Keratinocyte (primary cell): ENCODE results near the gene KRT38.

ENCODE experiments used
- EZH2 ChIP-seq: IDR thresholded peaks from one replicate; pipeline ENCODE4 v1.6.1; 2012; ENCODE audit warnings: inconsistent platforms, mild to moderate bottlenecking, low read length, moderate library complexity
- TF ChIP-seq, protein P1 (sequence below), 3 experiments: IDR thresholded peaks in 1 of 3; conservative IDR thresholded peaks in 1 of 3; optimal IDR thresholded peaks in 1 of 3; 2 replicates in 2 of 3; 3 replicates in 1 of 3; pipeline versions ENCODE3 to v1.5.1; 2011; ENCODE audit warnings: low read length in 3 of 3, mild to moderate bottlenecking in 3 of 3, moderate library complexity in 2 of 3, control low read depth in 1 of 3, inconsistent platforms in 1 of 3; ENCODE audit not compliant: insufficient read depth in 2 of 3; ENCODE audit errors: extremely low read depth in 1 of 3

DNA sequence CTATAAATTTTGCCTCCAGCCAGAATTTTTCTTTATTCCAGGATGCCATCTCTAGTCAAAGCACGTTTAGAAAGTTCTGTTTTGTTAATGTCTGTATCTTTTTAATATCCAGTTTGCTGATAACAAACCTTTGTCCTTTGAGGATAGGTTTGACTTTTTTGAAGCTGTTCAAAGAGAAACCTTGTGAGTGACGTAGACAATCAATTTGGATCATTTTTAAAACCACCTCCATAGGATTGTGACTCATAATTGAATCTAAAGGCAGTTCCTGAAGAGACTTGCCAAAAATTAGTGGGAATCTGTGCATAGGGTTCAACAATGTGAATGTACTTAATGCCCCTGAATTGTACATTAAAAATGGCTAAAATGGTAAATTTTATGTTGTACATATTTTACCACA lies 49.2 kb downstream of the KRT38 start:
- TF ChIP-seq, protein P1, sequence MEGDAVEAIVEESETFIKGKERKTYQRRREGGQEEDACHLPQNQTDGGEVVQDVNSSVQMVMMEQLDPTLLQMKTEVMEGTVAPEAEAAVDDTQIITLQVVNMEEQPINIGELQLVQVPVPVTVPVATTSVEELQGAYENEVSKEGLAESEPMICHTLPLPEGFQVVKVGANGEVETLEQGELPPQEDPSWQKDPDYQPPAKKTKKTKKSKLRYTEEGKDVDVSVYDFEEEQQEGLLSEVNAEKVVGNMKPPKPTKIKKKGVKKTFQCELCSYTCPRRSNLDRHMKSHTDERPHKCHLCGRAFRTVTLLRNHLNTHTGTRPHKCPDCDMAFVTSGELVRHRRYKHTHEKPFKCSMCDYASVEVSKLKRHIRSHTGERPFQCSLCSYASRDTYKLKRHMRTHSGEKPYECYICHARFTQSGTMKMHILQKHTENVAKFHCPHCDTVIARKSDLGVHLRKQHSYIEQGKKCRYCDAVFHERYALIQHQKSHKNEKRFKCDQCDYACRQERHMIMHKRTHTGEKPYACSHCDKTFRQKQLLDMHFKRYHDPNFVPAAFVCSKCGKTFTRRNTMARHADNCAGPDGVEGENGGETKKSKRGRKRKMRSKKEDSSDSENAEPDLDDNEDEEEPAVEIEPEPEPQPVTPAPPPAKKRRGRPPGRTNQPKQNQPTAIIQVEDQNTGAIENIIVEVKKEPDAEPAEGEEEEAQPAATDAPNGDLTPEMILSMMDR (optimal IDR thresholded peaks at IDR 0.05 in 1 of 3, IDR thresholded peaks at IDR 0.05 in 1 of 3, conservative IDR thresholded peaks at IDR 0.05 in 1 of 3; ENCODE audit: extremely low read depth in 1 of 3, insufficient read depth in 2 of 3, low read length in 3 of 3), result no peak
- TF ChIP-seq EZH2, result no peak
